IMR-90 (cell line): ENCODE results near the gene ADARB2. TPM values are rescaled to one million over a fixed set of nuclear protein-coding genes. Genes with fewer than 3 reads are reported as not detected.

Experiments
- ATAC-seq: fragments of 200-7000 bp; cut with Tn5 transposase; 2 replicates; pipeline ENCODE4 v1.9.1; 2020; ENCODE audit warnings: low read depth, mild to moderate bottlenecking, moderate library complexity
- BruUV-seq: library from RNA; stranded (reverse); fragments of 400-500 nt; replicated peaks from 2 replicates; lab custom pipeline; 2021; lab: Mats Ljungman, UMichigan
- CTCF ChIA-PET: fragments of 300-600 bp; formaldehyde crosslinking; extraction: SDS; loops from one replicate; lab custom pipeline; 2021; ENCODE audit warnings: antibody characterized with exemption; lab: Yijun Ruan, JAX
- POLR2A ChIA-PET: fragments of 300-600 bp; sonication (Branson Sonifier 250); formaldehyde crosslinking; loops from one replicate; lab custom pipeline; 2022; ENCODE audit warnings: antibody characterized with exemption; ENCODE audit not compliant: unreplicated experiment; lab: Charles Lee
- DNase-seq: peaks from one replicate; pipeline ENCODE4 v3.0.0; 2013
- H2AFZ ChIP-seq: replicated peaks from 2 replicates; pipeline ENCODE3; 2013; ENCODE audit warnings: low read length, mild to moderate bottlenecking; ENCODE audit not compliant: poor library complexity
- H2AK5ac ChIP-seq: 2 replicates; pipeline ENCODE4 v1.6.1; 2013; ENCODE audit warnings: low read depth, low read length, inconsistent platforms
- H2AK9ac ChIP-seq: replicated peaks from 2 replicates; pipeline ENCODE3; 2013; ENCODE audit warnings: mild to moderate bottlenecking, low read depth, low read length, moderate library complexity; ENCODE audit not compliant: poor library complexity
- H2BK120ac ChIP-seq: 2 replicates; pipeline ENCODE4 v1.6.1; 2013; ENCODE audit warnings: low read depth, low read length, inconsistent platforms
- H2BK15ac ChIP-seq: 3 replicates; pipeline ENCODE4 v1.6.1; 2013; ENCODE audit warnings: low read depth, low read length, inconsistent platforms
- H2BK20ac ChIP-seq: 2 replicates; pipeline ENCODE4 v1.6.1; 2013; ENCODE audit warnings: low read depth, mild to moderate bottlenecking, inconsistent platforms, low read length, moderate library complexity
- H2BK5ac ChIP-seq: 2 replicates; pipeline ENCODE4 v1.6.1; 2013; ENCODE audit warnings: mild to moderate bottlenecking, low read depth, low read length, inconsistent platforms; ENCODE audit not compliant: poor library complexity, severe bottlenecking
- H3K14ac ChIP-seq: replicated peaks from 2 replicates; pipeline ENCODE4 v1.6.1; 2013; ENCODE audit warnings: low read depth, low read length, inconsistent platforms
- H3K18ac ChIP-seq: 2 replicates; pipeline ENCODE4 v1.6.1; 2013; ENCODE audit warnings: low read depth, low read length, control low read depth
- H3K23ac ChIP-seq: 2 replicates; pipeline ENCODE4 v1.6.1; 2013; ENCODE audit warnings: low read depth, low read length, inconsistent platforms
- H3K27ac ChIP-seq: 2 replicates; pipeline ENCODE4 v1.5.1; 2013; ENCODE audit warnings: mild to moderate bottlenecking, control low read depth, low read length; ENCODE audit not compliant: insufficient read depth
- H3K27me3 ChIP-seq: 2 replicates; pipeline ENCODE4 v1.6.1; 2013; ENCODE audit warnings: low read length; ENCODE audit not compliant: control insufficient read depth, insufficient read depth
- H3K36me3 ChIP-seq: 2 replicates; pipeline ENCODE4 v1.6.1; 2013; ENCODE audit warnings: low read length, mixed read lengths; ENCODE audit not compliant: control insufficient read depth, insufficient read depth
- H3K4ac ChIP-seq: 2 replicates; pipeline ENCODE4 v1.6.1; 2013; ENCODE audit warnings: low read depth, low read length, inconsistent platforms
- H3K4me1 ChIP-seq: 2 replicates; pipeline ENCODE4 v1.6.1; 2013; ENCODE audit warnings: low read length, mixed read lengths; ENCODE audit not compliant: control insufficient read depth, insufficient read depth
- H3K4me2 ChIP-seq: 2 replicates; pipeline ENCODE4 v1.6.1; 2013; ENCODE audit warnings: low read depth, mild to moderate bottlenecking, control low read depth, low read length, moderate library complexity
- H3K4me3 ChIP-seq: 2 replicates; pipeline ENCODE4 v1.5.1; 2013; ENCODE audit warnings: low read depth, mild to moderate bottlenecking, control low read depth, low read length, moderate library complexity; ENCODE audit not compliant: insufficient read depth
- H3K56ac ChIP-seq: 2 replicates; pipeline ENCODE4 v1.6.1; 2013; ENCODE audit warnings: low read length, inconsistent platforms; ENCODE audit not compliant: insufficient read depth; ENCODE audit errors: extremely low read depth
- H3K79me1 ChIP-seq, 2 experiments: 2 replicates each; pipeline ENCODE4 v1.6.1; 2013; ENCODE audit warnings: low read length in 2 of 2, inconsistent platforms in 1 of 2, low read depth in 1 of 2
- H3K9ac ChIP-seq: 2 replicates; pipeline ENCODE4 v1.6.1; 2013; ENCODE audit warnings: low read depth, low read length, control low read depth
- H3K9me1 ChIP-seq: 2 replicates; pipeline ENCODE4 v1.6.1; 2013; ENCODE audit warnings: low read length, inconsistent platforms; ENCODE audit not compliant: insufficient read depth
- H3K9me3 ChIP-seq: 2 replicates; pipeline ENCODE4 v1.6.1; 2013; ENCODE audit warnings: low read length; ENCODE audit not compliant: control insufficient read depth, insufficient read depth
- H4K20me1 ChIP-seq: 2 replicates; pipeline ENCODE4 v1.6.1; 2013; ENCODE audit warnings: low read length, inconsistent platforms; ENCODE audit not compliant: insufficient read depth
- H4K5ac ChIP-seq: 2 replicates; pipeline ENCODE4 v1.6.1; 2013; ENCODE audit warnings: mild to moderate bottlenecking, low read depth, low read length, control low read depth
- H4K8ac ChIP-seq, 2 experiments: 2 replicates each; pipeline ENCODE4 v1.6.1; 2013; ENCODE audit warnings: low read depth in 2 of 2, low read length in 2 of 2, control low read depth in 1 of 2, inconsistent platforms in 1 of 2
- H4K91ac ChIP-seq: 2 replicates; pipeline ENCODE4 v1.6.1; 2013; ENCODE audit warnings: low read depth, low read length, inconsistent platforms; ENCODE audit not compliant: insufficient read depth
- BHLHE40 ChIP-seq: fragments of 150-350 bp; IDR thresholded peaks from 2 replicates; pipeline ENCODE4 v1.6.1; 2016; ENCODE audit warnings: mild to moderate bottlenecking, low read depth, low read length
- CEBPB ChIP-seq: IDR thresholded peaks from 2 replicates; pipeline ENCODE4 v1.6.1; 2012; ENCODE audit warnings: low read depth, low read length, improper control_type of control experiment
- CHD1 ChIP-seq: IDR thresholded peaks from 2 replicates; pipeline ENCODE4 v1.6.1; 2012; ENCODE audit warnings: low read depth, low read length, improper control_type of control experiment
- FOS ChIP-seq: fragments of 150-350 bp; IDR thresholded peaks from 2 replicates; pipeline ENCODE4 v1.6.1; 2016; ENCODE audit warnings: low read depth, low read length
- MAFK ChIP-seq: IDR thresholded peaks from 2 replicates; pipeline ENCODE4 v1.6.1; 2012; ENCODE audit warnings: low read depth, low read length, improper control_type of control experiment
- MAZ ChIP-seq: IDR thresholded peaks from 2 replicates; pipeline ENCODE4 v1.6.1; 2012; ENCODE audit warnings: low read depth, mild to moderate bottlenecking, low read length, improper control_type of control experiment, moderate library complexity, borderline replicate concordance
- MXI1 ChIP-seq: IDR thresholded peaks from 2 replicates; pipeline ENCODE4 v1.6.1; 2012; ENCODE audit warnings: low read depth, mild to moderate bottlenecking, low read length, moderate library complexity, borderline replicate concordance
- NFE2L2 ChIP-seq: fragments of 150-350 bp; IDR thresholded peaks from 2 replicates; pipeline ENCODE4 v1.6.1; 2016; ENCODE audit warnings: low read depth, mild to moderate bottlenecking, low read length
- POLR2A ChIP-seq: IDR thresholded peaks from 2 replicates; pipeline ENCODE4 v1.6.1; 2012; ENCODE audit warnings: mild to moderate bottlenecking, low read depth, low read length
- RAD21 ChIP-seq: IDR thresholded peaks from 2 replicates; pipeline ENCODE4 v1.6.1; 2012; ENCODE audit warnings: low read length, improper control_type of control experiment
- RCOR1 ChIP-seq: IDR thresholded peaks from 2 replicates; pipeline ENCODE4 v1.6.1; 2012; ENCODE audit warnings: mild to moderate bottlenecking, low read length, improper control_type of control experiment; ENCODE audit not compliant: insufficient replicate concordance
- RFX5 ChIP-seq: IDR thresholded peaks from 2 replicates; pipeline ENCODE4 v1.8.0; 2012; ENCODE audit warnings: low read depth, mild to moderate bottlenecking, low read length, moderate library complexity
- SMC3 ChIP-seq: fragments of 150-350 bp; IDR thresholded peaks from 2 replicates; pipeline ENCODE4 v1.6.1; 2016; ENCODE audit warnings: low read depth, mild to moderate bottlenecking, antibody characterized with exemption, low read length, moderate library complexity
- WGBS, 2 experiments: methylation state at CpG; one replicate each; pipeline versions ENCODE4 v1.1.5 to v1.1.7; 2013; ENCODE audit warnings: missing lambda C conversion rate in 2 of 2; ENCODE audit not compliant: insufficient read length in 1 of 2; ENCODE audit errors: extremely low coverage in 2 of 2; 5-methylcytosine and 5-hydroxymethylcytosine counted together
- dilution Hi-C: fragments of 300-500 bp; cut with HindIII; formaldehyde crosslinking; loops from one replicate; pipeline ENCODE4 v1.14.3; 2018; ENCODE audit warnings: low sequenced_read_pairs; ENCODE audit not compliant: unreplicated experiment
- in situ Hi-C: fragments of 300-500 bp; cut with MboI; formaldehyde crosslinking; loops from 3 replicates; pipeline ENCODE4 v1.14.3; 2019; ENCODE audit warnings: low sequenced_read_pairs, inconsistent platforms, mixed read lengths
- intact Hi-C: fragments of 100-400 bp; cut with micrococcal nuclease; formaldehyde crosslinking; loops from 2 replicates; pipeline ENCODE4 v1.10.0; 2022
- polyA plus RNA-seq, 3 experiments: library from polyadenylated mRNA; depleted of rRNA; stranded (reverse); fragments of >200 nt; gene quantifications; 2 replicates each; pipeline ENCODE4 v1.2.3, GENCODE V29; 2012; ENCODE audit warnings: low replicate concordance in 1 of 3
- total RNA-seq: library from RNA; depleted of rRNA; stranded (reverse); fragments of >200 nt; gene quantifications from 2 replicates; pipeline ENCODE4 v1.2.3, GENCODE V29; 2012
- TF ChIP-seq, protein P1 (sequence below): fragments of 150-350 bp; IDR thresholded peaks from 2 replicates; pipeline ENCODE4 v1.6.1; 2016; ENCODE audit warnings: low read depth, mild to moderate bottlenecking, low read length, moderate library complexity, borderline replicate concordance
- TF ChIP-seq, protein P2 (sequence below): conservative IDR thresholded peaks from 2 replicates; pipeline ENCODE4 v1.5.1; 2012; ENCODE audit warnings: mild to moderate bottlenecking, low read depth, low read length, improper control_type of control experiment
- TF ChIP-seq, protein P3 (sequence below): fragments of 150-350 bp; IDR thresholded peaks from 2 replicates; pipeline ENCODE4 v1.6.1; 2017; ENCODE audit warnings: mild to moderate bottlenecking, antibody characterized with exemption, low read length, low read depth

ADARB2 gene
- total and polyA plus RNA-seq, 2 of the 4 experiments (the other 2 are of a cell fraction), result not detected

DNA sequence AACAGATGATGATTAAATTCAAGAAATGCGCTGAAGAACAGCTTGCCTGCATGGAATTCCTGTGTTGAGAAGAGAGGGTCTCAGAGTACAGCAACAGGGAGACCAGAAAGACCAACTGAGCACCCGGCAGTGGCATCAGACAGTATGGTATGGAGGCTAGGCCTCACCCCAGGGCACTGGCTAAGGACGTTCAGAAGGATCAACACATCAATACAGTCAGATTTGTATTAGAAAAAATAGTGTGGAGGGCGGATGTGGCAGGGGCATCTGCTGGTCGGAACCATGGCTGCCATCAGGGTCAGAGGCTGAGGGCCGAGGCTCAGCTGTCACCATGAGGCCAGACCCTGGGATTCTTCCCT is 142.1 kb downstream of the ADARB2 start:
- H2BK15ac ChIP-seq, result no peak overlapping the region
- dilution Hi-C loops (no loop called here), in situ Hi-C loops (no loop called here), intact Hi-C loops (no loop called here)
- no peak overlapping the region for H4K8ac ChIP-seq
- ChIA-PET CTCF (no interaction called here), POLR2A (no interaction called here)
- no TSS peak for BruUV-seq
- no peak overlapping the region for H3K18ac ChIP-seq
- no peak overlapping the region for H2BK5ac ChIP-seq
- H3K9me3 ChIP-seq, result peaks cover 40% of the 10 kb centered on the region
- H2AK5ac ChIP-seq, result no peak overlapping the region
- H3K14ac ChIP-seq, result no peak overlapping the region
- H2AK9ac ChIP-seq, result no peak overlapping the region
- no peak for DNase-seq
- H4K91ac ChIP-seq, result no peak overlapping the region
- no peak overlapping the region for H3K27ac ChIP-seq
- no peak overlapping the region for H2BK20ac ChIP-seq
- H3K23ac ChIP-seq, result no peak overlapping the region
- TF ChIP-seq CEBPB (no peak), MXI1 (no peak), RAD21 (no peak), SMC3 (no peak), MAFK (no peak), BHLHE40 (no peak), FOS (no peak), RFX5 (no peak), MAZ (no peak), RCOR1 (no peak), NFE2L2 (no peak), CHD1 (no peak), POLR2A (no peak)
- TF ChIP-seq, protein P1, sequence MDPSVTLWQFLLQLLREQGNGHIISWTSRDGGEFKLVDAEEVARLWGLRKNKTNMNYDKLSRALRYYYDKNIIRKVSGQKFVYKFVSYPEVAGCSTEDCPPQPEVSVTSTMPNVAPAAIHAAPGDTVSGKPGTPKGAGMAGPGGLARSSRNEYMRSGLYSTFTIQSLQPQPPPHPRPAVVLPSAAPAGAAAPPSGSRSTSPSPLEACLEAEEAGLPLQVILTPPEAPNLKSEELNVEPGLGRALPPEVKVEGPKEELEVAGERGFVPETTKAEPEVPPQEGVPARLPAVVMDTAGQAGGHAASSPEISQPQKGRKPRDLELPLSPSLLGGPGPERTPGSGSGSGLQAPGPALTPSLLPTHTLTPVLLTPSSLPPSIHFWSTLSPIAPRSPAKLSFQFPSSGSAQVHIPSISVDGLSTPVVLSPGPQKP, result no peak
- TF ChIP-seq, protein P2, sequence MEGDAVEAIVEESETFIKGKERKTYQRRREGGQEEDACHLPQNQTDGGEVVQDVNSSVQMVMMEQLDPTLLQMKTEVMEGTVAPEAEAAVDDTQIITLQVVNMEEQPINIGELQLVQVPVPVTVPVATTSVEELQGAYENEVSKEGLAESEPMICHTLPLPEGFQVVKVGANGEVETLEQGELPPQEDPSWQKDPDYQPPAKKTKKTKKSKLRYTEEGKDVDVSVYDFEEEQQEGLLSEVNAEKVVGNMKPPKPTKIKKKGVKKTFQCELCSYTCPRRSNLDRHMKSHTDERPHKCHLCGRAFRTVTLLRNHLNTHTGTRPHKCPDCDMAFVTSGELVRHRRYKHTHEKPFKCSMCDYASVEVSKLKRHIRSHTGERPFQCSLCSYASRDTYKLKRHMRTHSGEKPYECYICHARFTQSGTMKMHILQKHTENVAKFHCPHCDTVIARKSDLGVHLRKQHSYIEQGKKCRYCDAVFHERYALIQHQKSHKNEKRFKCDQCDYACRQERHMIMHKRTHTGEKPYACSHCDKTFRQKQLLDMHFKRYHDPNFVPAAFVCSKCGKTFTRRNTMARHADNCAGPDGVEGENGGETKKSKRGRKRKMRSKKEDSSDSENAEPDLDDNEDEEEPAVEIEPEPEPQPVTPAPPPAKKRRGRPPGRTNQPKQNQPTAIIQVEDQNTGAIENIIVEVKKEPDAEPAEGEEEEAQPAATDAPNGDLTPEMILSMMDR, result no peak
- TF ChIP-seq, protein P3, sequence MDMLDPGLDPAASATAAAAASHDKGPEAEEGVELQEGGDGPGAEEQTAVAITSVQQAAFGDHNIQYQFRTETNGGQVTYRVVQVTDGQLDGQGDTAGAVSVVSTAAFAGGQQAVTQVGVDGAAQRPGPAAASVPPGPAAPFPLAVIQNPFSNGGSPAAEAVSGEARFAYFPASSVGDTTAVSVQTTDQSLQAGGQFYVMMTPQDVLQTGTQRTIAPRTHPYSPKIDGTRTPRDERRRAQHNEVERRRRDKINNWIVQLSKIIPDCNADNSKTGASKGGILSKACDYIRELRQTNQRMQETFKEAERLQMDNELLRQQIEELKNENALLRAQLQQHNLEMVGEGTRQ, result no peak
- WGBS, 2 experiments, result no CpG with 5 or more reads among the region's 6 CpGs
- ATAC-seq, result no peak
- H3K4me2 ChIP-seq, result no peak overlapping the region
- H3K27me3 ChIP-seq, result no peaks in the 10 kb centered on the region
- no peak overlapping the region for H3K56ac ChIP-seq
- H2BK120ac ChIP-seq, result no peak overlapping the region
- H3K9me1 ChIP-seq, result no peaks in the 10 kb centered on the region
- no peaks in the 10 kb centered on the region for H4K20me1 ChIP-seq
- no peak overlapping the region for H3K9ac ChIP-seq
- no peaks in the 10 kb centered on the region for H3K4me1 ChIP-seq
- no peak overlapping the region for H3K4me3 ChIP-seq
- H3K4ac ChIP-seq, result no peak overlapping the region
- no peaks in the 10 kb centered on the region for H3K36me3 ChIP-seq
- H3K79me1 ChIP-seq, result no peaks in the 10 kb centered on the region
- no peak overlapping the region for H2AFZ ChIP-seq
- H4K5ac ChIP-seq, result no peak overlapping the region
